Activated B cell treated with CpG ODN at 0.5 μM for 24 hours (primary cell): Measurements from ENCODE around the gene KASH5. TPM values are rescaled to one million over a fixed set of nuclear protein-coding genes. Genes with fewer than 3 reads are reported as not detected.

ENCODE experiments used
- ATAC-seq: fragments of 200-7000 bp; cut with Tn5 transposase; one replicate; pipeline ENCODE4 v1.10.0; 2021; ENCODE audit warnings: low read depth, mild to moderate bottlenecking, moderate library complexity
- CTCF ChIA-PET: fragments of 350-600 bp; sonication (Branson Sonifier 250); formaldehyde crosslinking; loops from one replicate; lab custom pipeline; 2021; ENCODE audit warnings: antibody characterized with exemption; lab: Charles Lee
- POLR2A ChIA-PET: fragments of 350-600 bp; sonication (Branson Sonifier 250); formaldehyde crosslinking; loops from one replicate; lab custom pipeline; 2021; ENCODE audit warnings: antibody characterized with exemption; lab: Charles Lee
- DNase-seq: peaks from one replicate; pipeline ENCODE4 v3.0.0; 2022
- H3K27ac Mint-ChIP-seq: one replicate; pipeline ENCODE4 v1.8.0; 2020; ENCODE audit warnings: mixed read lengths
- H3K27me3 Mint-ChIP-seq: one replicate; pipeline ENCODE4 v1.8.0; 2021; ENCODE audit warnings: mixed read lengths
- H3K36me3 Mint-ChIP-seq: one replicate; pipeline ENCODE4 v1.8.0; 2021; ENCODE audit warnings: low read depth, mixed read lengths
- H3K4me1 Mint-ChIP-seq: one replicate; pipeline ENCODE4 v1.8.0; 2021; ENCODE audit warnings: mixed read lengths
- H3K4me3 Mint-ChIP-seq: one replicate; pipeline ENCODE4 v1.8.0; 2020; ENCODE audit warnings: mild to moderate bottlenecking, mixed read lengths
- H3K9me3 Mint-ChIP-seq: one replicate; pipeline ENCODE4 v1.8.0; 2020; ENCODE audit warnings: mixed read lengths
- intact Hi-C: fragments of 100-400 bp; cut with micrococcal nuclease; formaldehyde crosslinking; loops from one replicate; pipeline ENCODE4 v1.15.1; 2024
- total RNA-seq: library from RNA; stranded (reverse); gene quantifications from 2 replicates; pipeline ENCODE4 v1.2.3, GENCODE V29; 2022
- TF ChIP-seq, protein P1 (sequence below): fragments of 200-600 bp; IDR thresholded peaks from one replicate; pipeline ENCODE4 v1.8.0; 2022; ENCODE audit warnings: antibody characterized with exemption, mild to moderate bottlenecking

Gene KASH5
- total RNA-seq, 1 donor from 2014 or later: 0.62 TPM

DNA sequence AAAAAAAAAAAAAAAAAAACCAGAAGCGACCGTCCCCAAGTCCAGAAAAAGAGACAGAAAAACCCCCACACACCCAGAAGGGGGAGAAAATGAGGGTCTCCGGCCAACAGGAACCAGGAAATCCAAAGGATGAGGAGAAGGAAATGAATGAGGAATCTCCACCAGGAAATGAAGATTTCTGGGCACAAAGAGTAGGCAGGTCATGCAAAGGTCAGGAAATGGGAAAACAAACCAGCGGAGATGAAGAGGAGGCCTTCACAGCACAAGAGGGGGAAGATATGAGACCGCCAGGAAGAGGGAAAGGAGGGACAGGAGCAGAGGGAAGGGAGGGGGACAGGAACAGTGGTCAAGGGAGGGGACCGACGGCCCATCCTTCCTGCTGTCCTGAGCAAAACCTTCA lies 31.7 kb upstream of the KASH5 start:
- Mint-ChIP-seq H3K27me3 (no peaks in the 10 kb centered on the region), H3K36me3 (no peaks in the 10 kb centered on the region), H3K9me3 (no peaks in the 10 kb centered on the region), H3K27ac (peak overlapping the region; percentile 80), H3K4me3 (peak overlapping the region; percentile 73), H3K4me1 (peaks cover 61% of the 10 kb centered on the region)
- ATAC-seq (no peak), DNase-seq (no peak)
- ChIA-PET POLR2A (interaction anchor here (0.6 to 9.2 kb wide), 10 partner anchors 12 to 706 kb away, joined by 3 to 120 read pairs (median 5); partner anchors contain the start of gene CD37), CTCF (no interaction called here)
- intact Hi-C loops: no loop called here
- TF ChIP-seq, protein P1, sequence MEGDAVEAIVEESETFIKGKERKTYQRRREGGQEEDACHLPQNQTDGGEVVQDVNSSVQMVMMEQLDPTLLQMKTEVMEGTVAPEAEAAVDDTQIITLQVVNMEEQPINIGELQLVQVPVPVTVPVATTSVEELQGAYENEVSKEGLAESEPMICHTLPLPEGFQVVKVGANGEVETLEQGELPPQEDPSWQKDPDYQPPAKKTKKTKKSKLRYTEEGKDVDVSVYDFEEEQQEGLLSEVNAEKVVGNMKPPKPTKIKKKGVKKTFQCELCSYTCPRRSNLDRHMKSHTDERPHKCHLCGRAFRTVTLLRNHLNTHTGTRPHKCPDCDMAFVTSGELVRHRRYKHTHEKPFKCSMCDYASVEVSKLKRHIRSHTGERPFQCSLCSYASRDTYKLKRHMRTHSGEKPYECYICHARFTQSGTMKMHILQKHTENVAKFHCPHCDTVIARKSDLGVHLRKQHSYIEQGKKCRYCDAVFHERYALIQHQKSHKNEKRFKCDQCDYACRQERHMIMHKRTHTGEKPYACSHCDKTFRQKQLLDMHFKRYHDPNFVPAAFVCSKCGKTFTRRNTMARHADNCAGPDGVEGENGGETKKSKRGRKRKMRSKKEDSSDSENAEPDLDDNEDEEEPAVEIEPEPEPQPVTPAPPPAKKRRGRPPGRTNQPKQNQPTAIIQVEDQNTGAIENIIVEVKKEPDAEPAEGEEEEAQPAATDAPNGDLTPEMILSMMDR: no peak

DNA sequence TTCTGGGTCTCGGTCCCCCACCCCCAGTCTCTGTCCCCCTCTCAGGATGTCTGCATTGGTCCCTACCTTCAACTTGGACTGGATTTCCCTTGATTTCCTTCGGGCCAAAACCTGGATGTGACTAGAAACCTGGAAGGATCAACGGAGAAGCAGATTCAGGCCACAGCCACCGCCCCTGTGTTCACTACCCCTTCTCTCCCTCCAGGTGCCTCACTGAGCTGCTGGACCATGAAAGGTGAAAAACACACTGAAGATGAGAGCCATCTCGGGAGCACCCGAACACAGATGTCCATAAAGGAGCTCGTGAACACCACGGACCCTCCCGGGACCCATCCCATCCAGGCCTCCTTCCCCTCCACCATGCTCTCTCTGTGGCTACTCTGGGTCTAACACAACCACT lies 30.9 kb upstream of the KASH5 start:
- CTCF ChIA-PET: interaction anchor here (0.6 to 1.5 kb wide), 4 partner anchors 9 to 117 kb away, joined by 3 to 4 read pairs (median 3); partner anchors contain the start of gene FLT3LG
- peak overlapping the region; percentile 73 for H3K4me3 Mint-ChIP-seq
- intact Hi-C loops: no loop called here
- H3K36me3 Mint-ChIP-seq: no peaks in the 10 kb centered on the region
- H3K27ac Mint-ChIP-seq: peak overlapping the region; percentile 80
- DNase-seq (no peak), ATAC-seq (peak; percentile 57)
- H3K9me3 Mint-ChIP-seq: no peaks in the 10 kb centered on the region
- peaks cover 68% of the 10 kb centered on the region for H3K4me1 Mint-ChIP-seq
- H3K27me3 Mint-ChIP-seq: no peaks in the 10 kb centered on the region
- TF ChIP-seq, protein P1: no peak
- POLR2A ChIA-PET: interaction anchor here (0.6 to 7.0 kb wide), 8 partner anchors 9 to 86 kb away, joined by 3 to 89 read pairs (median 4); partner anchors contain the start of gene CD37

DNA sequence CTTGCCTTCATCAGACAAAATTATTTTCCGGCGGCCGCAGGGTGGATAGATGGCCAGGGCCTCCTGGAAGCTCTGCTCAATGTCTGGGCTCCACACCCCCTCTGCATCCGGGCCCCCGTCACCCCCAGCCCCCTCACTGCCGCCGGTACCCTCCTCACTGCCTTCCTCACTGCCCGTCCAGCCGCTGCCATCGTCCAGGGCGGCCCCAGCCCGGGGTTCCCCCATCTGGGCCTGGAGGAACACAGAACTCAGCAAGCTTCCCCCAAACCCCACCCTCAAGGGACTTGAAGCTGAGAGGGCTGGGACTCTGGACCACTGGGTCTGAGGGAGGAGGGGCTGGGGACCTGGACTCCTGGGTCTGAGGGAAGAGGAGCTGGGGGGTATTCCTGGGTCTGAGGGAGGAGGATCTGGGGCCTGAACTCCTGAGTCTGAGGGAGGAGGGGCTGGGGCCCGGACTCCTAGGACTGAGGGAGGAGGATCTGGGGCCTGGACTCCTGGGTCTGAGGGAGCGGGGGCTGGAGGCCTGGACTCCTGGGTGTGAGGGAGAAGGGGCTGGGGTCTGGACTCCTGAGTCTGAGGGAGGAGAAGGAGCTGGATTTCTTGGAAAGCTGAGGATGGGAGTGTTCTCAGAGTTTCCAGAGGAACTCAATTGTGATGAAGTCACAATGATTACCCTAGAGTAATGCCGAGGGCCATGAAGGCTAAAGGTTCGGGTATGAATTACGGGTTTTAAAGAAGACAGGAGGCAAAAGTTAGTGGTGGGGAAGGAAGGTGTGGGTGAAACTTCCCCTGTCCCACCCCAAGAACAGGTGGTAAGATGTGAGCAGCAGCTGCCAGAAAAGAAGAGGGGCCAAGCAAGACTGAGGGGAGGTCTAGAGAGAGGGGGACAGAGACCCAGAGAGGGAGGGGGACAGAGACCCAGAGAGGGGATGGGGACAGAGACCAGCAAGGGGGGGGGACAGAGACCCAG lies 27.9 kb upstream of the KASH5 start:
- Mint-ChIP-seq H3K27ac (peak overlapping the region; percentile 80), H3K4me3 (peak overlapping the region; percentile 75), H3K27me3 (no peaks in the 10 kb centered on the region), H3K9me3 (no peaks in the 10 kb centered on the region), H3K4me1 (peaks cover 58% of the 10 kb centered on the region), H3K36me3 (no peaks in the 10 kb centered on the region)
- ATAC-seq (no peak), DNase-seq (no peak)
- CTCF ChIA-PET: interaction anchor here (1.2 kb wide), 1 partner anchor 11 kb away, joined by 3 read pairs; no protein-coding TSS in a partner anchor
- intact Hi-C loops: no loop called here
- TF ChIP-seq, protein P1: no peak
- POLR2A ChIA-PET: interaction anchor here (0.6 to 7.0 kb wide), 13 partner anchors 11 to 461 kb away, joined by 3 to 89 read pairs (median 4); partner anchors contain the start of genes ALDH16A1, CD37 and FCGRT

DNA sequence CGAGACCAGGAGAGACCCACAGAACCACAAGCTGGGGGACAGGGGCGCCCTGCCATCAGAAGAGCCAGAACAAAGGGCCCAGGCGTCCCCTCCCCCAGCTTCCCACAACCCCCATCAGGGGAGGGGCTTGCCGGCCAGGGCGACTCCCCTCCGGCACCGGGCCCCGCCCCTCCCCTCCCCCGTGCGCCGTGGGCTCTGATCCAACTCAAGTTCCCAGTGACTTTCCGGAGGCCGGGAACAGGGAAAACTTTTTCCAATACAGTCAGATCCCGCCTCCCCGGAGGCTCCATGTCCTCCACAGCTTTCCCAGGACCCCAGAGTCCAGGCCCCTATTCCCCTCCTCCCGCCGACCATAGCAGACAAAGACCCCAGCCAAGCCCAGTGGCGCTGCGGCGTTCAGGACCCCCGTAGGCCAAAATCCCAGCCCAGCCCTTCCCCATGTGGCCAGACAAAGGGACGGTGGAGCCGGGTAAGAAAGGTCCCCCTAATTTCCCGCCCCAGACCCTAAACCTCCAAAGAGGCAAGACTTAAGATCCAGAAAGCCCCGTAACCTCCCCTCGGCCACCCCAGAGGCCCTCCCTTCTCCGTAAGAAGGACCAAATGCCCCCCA lies 26.5 kb upstream of the KASH5 start:
- no peaks in the 10 kb centered on the region for H3K36me3 Mint-ChIP-seq
- ChIA-PET CTCF (interaction anchor here (1.2 kb wide), 1 partner anchor 13 kb away, joined by 3 read pairs; no protein-coding TSS in a partner anchor), POLR2A (interaction anchor here (0.6 to 7.0 kb wide), 10 partner anchors 10 to 228 kb away, joined by 3 to 89 read pairs (median 4); partner anchors contain the start of gene CD37)
- ATAC-seq (peak; percentile 11), DNase-seq (no peak)
- H3K27ac Mint-ChIP-seq: peak overlapping the region; percentile 87
- no peak overlapping the region for H3K4me3 Mint-ChIP-seq
- H3K4me1 Mint-ChIP-seq: peaks cover 45% of the 10 kb centered on the region
- H3K27me3 Mint-ChIP-seq: no peaks in the 10 kb centered on the region
- TF ChIP-seq, protein P1: no peak
- intact Hi-C loops: loop anchor here (2.0 kb wide), 1 partner anchor 61 kb away; no protein-coding TSS in a partner anchor
- H3K9me3 Mint-ChIP-seq: no peaks in the 10 kb centered on the region
